HEK293 (cell line): ENCODE measurements around the gene HOXC5.
A peak's percentile ranks its signal among the peaks of the same experiment; 100 is the strongest.

Source experiments
- BCL11B ChIP-seq: fragments of 450-650 bp; formaldehyde crosslinking; IDR thresholded peaks from 2 replicates; pipeline ENCODE4 v1.5.1; 2016; ENCODE audit warnings: low read depth, missing biosample characterization, missing genetic modification characterization
- FEZF1 ChIP-seq: fragments of 450-650 bp; formaldehyde crosslinking; IDR thresholded peaks from 2 replicates; pipeline ENCODE4 v1.5.1; 2016; ENCODE audit warnings: missing biosample characterization, missing genetic modification characterization
- GLIS2 ChIP-seq: fragments of 450-650 bp; formaldehyde crosslinking; IDR thresholded peaks from 2 replicates; pipeline ENCODE4 v1.5.1; 2016; ENCODE audit warnings: missing biosample characterization, missing genetic modification characterization
- HOXA7 ChIP-seq: sonication (generic); formaldehyde crosslinking; IDR thresholded peaks from 2 replicates; pipeline ENCODE4 v1.8.1; 2022; ENCODE audit warnings: missing genetic modification reagents, borderline replicate concordance
- OVOL3 ChIP-seq: fragments of 450-650 bp; formaldehyde crosslinking; IDR thresholded peaks from 2 replicates; pipeline ENCODE4 v1.5.1; 2016; ENCODE audit warnings: missing biosample characterization, missing genetic modification characterization
- PBX3 ChIP-seq: sonication (generic); formaldehyde crosslinking; IDR thresholded peaks from 2 replicates; pipeline ENCODE4 v1.8.1; 2022; ENCODE audit warnings: mild to moderate bottlenecking, moderate library complexity, missing genetic modification reagents
- PRDM10 ChIP-seq: fragments of 450-650 bp; formaldehyde crosslinking; IDR thresholded peaks from 2 replicates; pipeline ENCODE4 v1.5.1; 2016; ENCODE audit warnings: missing biosample characterization, missing genetic modification characterization
- RBAK ChIP-seq: fragments of 450-650 bp; formaldehyde crosslinking; IDR thresholded peaks from 2 replicates; pipeline ENCODE4 v1.5.1; 2016; ENCODE audit warnings: missing biosample characterization, missing genetic modification characterization
- SP2 ChIP-seq: fragments of 450-650 bp; formaldehyde crosslinking; IDR thresholded peaks from 2 replicates; pipeline ENCODE4 v1.5.1; 2016; ENCODE audit warnings: missing biosample characterization, missing genetic modification characterization
- YY2 ChIP-seq: fragments of 450-650 bp; formaldehyde crosslinking; IDR thresholded peaks from 2 replicates; pipeline ENCODE4 v1.5.1; 2016; ENCODE audit warnings: missing biosample characterization, missing genetic modification characterization
- ZBTB44 ChIP-seq: fragments of 450-650 bp; IDR thresholded peaks from 2 replicates; pipeline ENCODE4 v1.5.1; 2018; ENCODE audit warnings: missing biosample characterization, mild to moderate bottlenecking, missing genetic modification characterization
- ZNF140 ChIP-seq: fragments of 450-650 bp; formaldehyde crosslinking; IDR thresholded peaks from 2 replicates; pipeline ENCODE4 v1.5.1; 2016; ENCODE audit warnings: missing biosample characterization, missing genetic modification characterization
- ZNF174 ChIP-seq: fragments of 450-650 bp; formaldehyde crosslinking; IDR thresholded peaks from 2 replicates; pipeline ENCODE4 v1.5.0; 2017; ENCODE audit warnings: missing biosample characterization, mild to moderate bottlenecking, missing genetic modification characterization
- ZNF2 ChIP-seq: fragments of 450-650 bp; formaldehyde crosslinking; IDR thresholded peaks from 2 replicates; pipeline ENCODE4 v1.5.1; 2016; ENCODE audit warnings: missing biosample characterization, missing genetic modification characterization
- ZNF202 ChIP-seq: fragments of 450-650 bp; formaldehyde crosslinking; IDR thresholded peaks from 2 replicates; pipeline ENCODE4 v1.5.1; 2016; ENCODE audit warnings: missing biosample characterization, missing genetic modification characterization, borderline replicate concordance
- ZNF223 ChIP-seq: fragments of 450-650 bp; formaldehyde crosslinking; IDR thresholded peaks from 2 replicates; pipeline ENCODE4 v1.5.1; 2016; ENCODE audit warnings: missing biosample characterization, missing genetic modification characterization
- ZNF280C ChIP-seq: fragments of 450-650 bp; formaldehyde crosslinking; IDR thresholded peaks from 2 replicates; pipeline ENCODE4 v1.5.1; 2016; ENCODE audit warnings: missing biosample characterization, missing genetic modification characterization
- ZNF311 ChIP-seq: fragments of 450-650 bp; formaldehyde crosslinking; IDR thresholded peaks from 2 replicates; pipeline ENCODE4 v1.5.1; 2017; ENCODE audit warnings: missing biosample characterization, missing genetic modification characterization, borderline replicate concordance
- ZNF335 ChIP-seq: fragments of 450-650 bp; formaldehyde crosslinking; conservative IDR thresholded peaks from 2 replicates; pipeline ENCODE4 v1.5.1; 2016; ENCODE audit warnings: missing biosample characterization, missing genetic modification characterization
- ZNF426 ChIP-seq: fragments of 450-650 bp; formaldehyde crosslinking; IDR thresholded peaks from 2 replicates; pipeline ENCODE4 v1.5.1; 2017; ENCODE audit warnings: missing biosample characterization, missing genetic modification characterization, mild to moderate bottlenecking, inconsistent platforms, moderate library complexity
- ZNF433 ChIP-seq: fragments of 450-650 bp; formaldehyde crosslinking; IDR thresholded peaks from 2 replicates; pipeline ENCODE4 v1.5.1; 2016; ENCODE audit warnings: missing biosample characterization, missing genetic modification characterization, low read depth
- ZNF513 ChIP-seq: fragments of 450-650 bp; IDR thresholded peaks from 2 replicates; pipeline ENCODE4 v1.5.1; 2018; ENCODE audit warnings: missing biosample characterization, missing genetic modification characterization
- ZNF555 ChIP-seq: fragments of 450-650 bp; formaldehyde crosslinking; conservative IDR thresholded peaks from 2 replicates; pipeline ENCODE4 v1.5.1; 2017; ENCODE audit warnings: missing biosample characterization, mild to moderate bottlenecking, missing genetic modification characterization, inconsistent platforms
- ZNF558 ChIP-seq: fragments of 450-650 bp; formaldehyde crosslinking; IDR thresholded peaks from 2 replicates; pipeline ENCODE4 v1.5.1; 2016; ENCODE audit warnings: missing biosample characterization, missing genetic modification characterization
- ZNF585B ChIP-seq: fragments of 450-650 bp; formaldehyde crosslinking; IDR thresholded peaks from 2 replicates; pipeline ENCODE4 v1.5.1; 2016; ENCODE audit warnings: missing biosample characterization, missing genetic modification characterization
- ZNF623 ChIP-seq: fragments of 450-650 bp; formaldehyde crosslinking; IDR thresholded peaks from 2 replicates; pipeline ENCODE4 v1.5.1; 2016; ENCODE audit warnings: missing biosample characterization, missing genetic modification characterization
- ZNF677 ChIP-seq: fragments of 450-650 bp; IDR thresholded peaks from 2 replicates; pipeline ENCODE4 v1.5.0; 2018; ENCODE audit warnings: missing biosample characterization, mild to moderate bottlenecking, missing genetic modification characterization, moderate library complexity
- ZNF768 ChIP-seq: fragments of 450-650 bp; formaldehyde crosslinking; IDR thresholded peaks from 2 replicates; pipeline ENCODE4 v1.5.1; 2018; ENCODE audit warnings: missing biosample characterization, mild to moderate bottlenecking, missing genetic modification characterization
- ZNF785 ChIP-seq: fragments of 450-650 bp; formaldehyde crosslinking; IDR thresholded peaks from 2 replicates; pipeline ENCODE4 v1.5.1; 2016; ENCODE audit warnings: missing biosample characterization, missing genetic modification characterization

The HOXC5 gene

DNA sequence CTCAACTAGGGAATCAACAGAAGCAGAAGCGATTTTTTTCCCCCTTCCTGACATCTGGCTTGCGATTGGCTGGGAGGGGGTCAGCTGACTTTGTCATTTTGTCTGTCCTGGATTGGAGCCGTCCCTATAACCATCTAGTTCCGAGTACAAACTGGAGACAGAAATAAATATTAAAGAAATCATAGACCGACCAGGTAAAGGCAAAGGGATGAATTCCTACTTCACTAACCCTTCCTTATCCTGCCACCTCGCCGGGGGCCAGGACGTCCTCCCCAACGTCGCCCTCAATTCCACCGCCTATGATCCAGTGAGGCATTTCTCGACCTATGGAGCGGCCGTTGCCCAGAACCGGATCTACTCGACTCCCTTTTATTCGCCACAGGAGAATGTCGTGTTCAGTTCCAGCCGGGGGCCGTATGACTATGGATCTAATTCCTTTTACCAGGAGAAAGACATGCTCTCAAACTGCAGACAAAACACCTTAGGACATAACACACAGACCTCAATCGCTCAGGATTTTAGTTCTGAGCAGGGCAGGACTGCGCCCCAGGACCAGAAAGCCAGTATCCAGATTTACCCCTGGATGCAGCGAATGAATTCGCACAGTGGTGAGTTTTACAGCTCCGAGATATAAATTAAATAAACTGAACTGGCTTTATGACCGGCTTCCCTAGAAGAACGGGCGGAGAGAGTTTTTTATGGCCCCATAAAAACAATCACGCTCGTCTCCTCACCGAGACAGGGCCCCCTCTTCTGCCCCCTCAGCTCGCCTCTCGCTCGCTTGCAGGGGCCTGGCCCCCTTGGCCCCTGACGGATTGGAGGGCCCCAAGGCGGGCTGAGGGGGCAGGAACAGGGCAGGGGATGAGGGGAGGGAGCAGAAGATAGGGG is 4.3 kb upstream of the HOXC5 start, which contains the start of gene HOXC6 (continued):
- no peak for TF ChIP-seq ZNF513 (tag by site-specific recombination)
- TF ChIP-seq ZNF2 (tag by site-specific recombination), result peak; percentile 46; the same call in 1 of the 2 replicates
- no peak for TF ChIP-seq ZNF426 (tag by site-specific recombination)
- no peak for TF ChIP-seq ZNF623 (tag by site-specific recombination)
- no peak for TF ChIP-seq YY2
- TF ChIP-seq ZNF223 (tag by site-specific recombination), result no peak
- no peak for TF ChIP-seq ZNF558 (tag by site-specific recombination)
- no peak for TF ChIP-seq ZNF280C
- TF ChIP-seq PRDM10 (tag by site-specific recombination), result peak; percentile 55; the same call in 1 of the 2 replicates
- TF ChIP-seq ZNF140 (tag by site-specific recombination), result no peak
- peak; percentile 89 for TF ChIP-seq OVOL3 (tag by site-specific recombination)
- peak; percentile 81; the same call in 1 of the 2 replicates for TF ChIP-seq ZBTB44 (tag by site-specific recombination)
- no peak for TF ChIP-seq BCL11B (tag by site-specific recombination)
- TF ChIP-seq ZNF677, result no peak
- no peak for TF ChIP-seq ZNF768
- peak; percentile 84 for TF ChIP-seq ZNF335 (tag by site-specific recombination)
- TF ChIP-seq ZNF785, result no peak
- no peak for TF ChIP-seq ZNF202
- TF ChIP-seq ZNF585B (tag by site-specific recombination), result no peak
- peak; percentile 92 for TF ChIP-seq FEZF1 (tag by site-specific recombination)
- no peak for TF ChIP-seq ZNF311 (tag by site-specific recombination)
- no peak for TF ChIP-seq ZNF555 (tag by site-specific recombination)
- TF ChIP-seq ZNF433 (tag by site-specific recombination), result no peak
- peak; percentile 80 for TF ChIP-seq GLIS2 (tag by site-specific recombination)
- TF ChIP-seq ZNF174, result no peak
- no peak for TF ChIP-seq RBAK (tag by site-specific recombination)
- TF ChIP-seq HOXA7 (CRISPR knock-in tag), result no peak
- no peak for TF ChIP-seq SP2 (tag by site-specific recombination)
- no peak for TF ChIP-seq PBX3 (CRISPR knock-in tag)
